Keratinocyte (primary cell): ENCODE measurements around the gene UNK. TPM values are rescaled to one million over a fixed set of nuclear protein-coding genes. Genes with fewer than 3 reads are reported as not detected.

Experiments
- DNase-seq: peaks from one replicate; pipeline ENCODE4 v3.0.0-alpha.2; 2011; ENCODE audit warnings: low read depth, missing footprints, low spot score
- FAIRE-seq: peaks from 2 replicates; lab custom pipeline; 2011; peaks lifted over from hg19 to GRCh38; lab: Jason Lieb, UNC
- H2AFZ ChIP-seq: 2 replicates; pipeline ENCODE4 v1.6.0; 2012; ENCODE audit warnings: low read length, control low read depth, inconsistent platforms; ENCODE audit not compliant: control insufficient read depth
- H3K27ac ChIP-seq: 2 replicates; pipeline ENCODE4 v1.5.1; 2011; ENCODE audit warnings: low read length; ENCODE audit not compliant: control insufficient read depth, insufficient read depth
- H3K27me3 ChIP-seq: 3 replicates; pipeline ENCODE4 v1.6.0; 2011; ENCODE audit warnings: low read length; ENCODE audit not compliant: control insufficient read depth, insufficient read depth; ENCODE audit errors: extremely low read depth
- H3K36me3 ChIP-seq, 2 experiments: 2 replicates in 1 of 2; 3 replicates in 1 of 2; pipeline ENCODE4 v1.5.1; 2011; ENCODE audit warnings: low read length in 2 of 2, mild to moderate bottlenecking in 1 of 2; ENCODE audit not compliant: control insufficient read depth in 2 of 2, insufficient read depth in 2 of 2; ENCODE audit errors: extremely low read depth in 1 of 2
- H3K4me1 ChIP-seq: 3 replicates; pipeline ENCODE4 v1.5.1; 2011; ENCODE audit warnings: low read length; ENCODE audit not compliant: control insufficient read depth, insufficient read depth; ENCODE audit errors: extremely low read depth
- H3K4me2 ChIP-seq: 3 replicates; pipeline ENCODE4 v1.6.0; 2011; ENCODE audit warnings: low read depth, low read length; ENCODE audit not compliant: control insufficient read depth, insufficient read depth; ENCODE audit errors: extremely low read depth
- H3K4me3 ChIP-seq, 3 experiments: fragments of 200-600 bp in 1 of 3; sonication (generic) in 1 of 3; 2 replicates in 2 of 3; 3 replicates in 1 of 3; pipeline ENCODE4 v1.5.1; 2011 to 2016; ENCODE audit warnings: low read length in 3 of 3, mild to moderate bottlenecking in 3 of 3, control low read depth in 2 of 3, inconsistent platforms in 1 of 3, low read depth in 1 of 3, mixed read lengths in 1 of 3, mixed run types in 1 of 3, moderate library complexity in 1 of 3; ENCODE audit not compliant: control insufficient read depth in 2 of 3, insufficient read depth in 2 of 3; ENCODE audit errors: extremely low read depth in 1 of 3
- H3K79me2 ChIP-seq: 2 replicates; pipeline ENCODE4 v1.6.0; 2012; ENCODE audit warnings: low read length; ENCODE audit not compliant: control insufficient read depth, insufficient read depth
- H3K9ac ChIP-seq: 3 replicates; pipeline ENCODE4 v1.6.0; 2011; ENCODE audit warnings: low read length; ENCODE audit not compliant: control insufficient read depth, insufficient read depth; ENCODE audit errors: extremely low read depth
- H3K9me1 ChIP-seq: 3 replicates; pipeline ENCODE4 v1.6.0; 2011; ENCODE audit warnings: low read length; ENCODE audit not compliant: control insufficient read depth, insufficient read depth; ENCODE audit errors: extremely low read depth
- H3K9me3 ChIP-seq: 2 replicates; pipeline ENCODE4 v1.5.1; 2012; ENCODE audit warnings: low read depth, low read length; ENCODE audit not compliant: control insufficient read depth
- H4K20me1 ChIP-seq: 3 replicates; pipeline ENCODE4 v1.6.0; 2011; ENCODE audit warnings: low read length; ENCODE audit not compliant: control insufficient read depth, insufficient read depth; ENCODE audit errors: extremely low read depth
- EZH2 ChIP-seq: IDR thresholded peaks from one replicate; pipeline ENCODE4 v1.6.1; 2012; ENCODE audit warnings: inconsistent platforms, mild to moderate bottlenecking, low read length, moderate library complexity
- dilution Hi-C: fragments of 300-500 bp; cut with MboI; formaldehyde crosslinking; loops from one replicate; pipeline ENCODE4 v1.7.0; 2020; ENCODE audit warnings: low sequenced_read_pairs; ENCODE audit not compliant: extremely low pct_ligation_motif_present
- polyA plus RNA-seq, 5 experiments: library from polyadenylated mRNA; depleted of rRNA in 3 of 5; stranded (reverse) in 3 of 5; stranded (forward) in 1 of 5; unstranded in 1 of 5; fragments of >200 nt; gene quantifications; 1 replicate in 1 of 5; 2 replicates in 3 of 5; 3 replicates in 1 of 5; pipeline versions ENCODE4 v1.2.1 to v1.2.3, GENCODE V29; 2011 to 2012; ENCODE audit warnings: missing spikeins in 2 of 5, low read depth in 1 of 5, low replicate concordance in 1 of 5
- TF ChIP-seq, protein P1 (sequence below), 3 experiments: IDR thresholded peaks in 1 of 3; conservative IDR thresholded peaks in 1 of 3; optimal IDR thresholded peaks in 1 of 3; 2 replicates in 2 of 3; 3 replicates in 1 of 3; pipeline versions ENCODE3 to v1.5.1; 2011; ENCODE audit warnings: low read length in 3 of 3, mild to moderate bottlenecking in 3 of 3, moderate library complexity in 2 of 3, control low read depth in 1 of 3, inconsistent platforms in 1 of 3; ENCODE audit not compliant: insufficient read depth in 2 of 3; ENCODE audit errors: extremely low read depth in 1 of 3

Gene UNK
- polyA plus RNA-seq, 1 donor (not counting 4 experiments of a cell fraction or from before 2014, with no cell fraction given): 13.0 TPM

DNA sequence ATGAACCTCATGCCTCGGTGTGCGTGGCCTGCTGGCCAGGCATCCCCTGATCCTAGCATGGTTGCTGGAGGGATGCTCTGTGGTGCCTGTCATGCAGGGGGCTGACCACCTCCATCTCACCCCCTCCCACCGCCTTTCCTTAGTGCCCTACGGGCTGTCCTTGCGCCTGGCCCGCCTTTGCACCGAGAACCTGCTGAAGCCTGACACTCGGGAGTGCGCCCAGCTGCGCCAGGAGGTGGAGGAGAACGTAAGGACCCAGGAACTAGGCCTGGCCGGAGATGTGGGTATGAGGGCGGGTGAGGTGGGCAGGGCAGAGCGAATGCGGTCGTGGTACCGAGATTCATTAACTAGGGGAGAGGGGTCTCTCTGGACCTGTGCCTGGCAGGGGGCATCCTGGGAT, 44.4 kb upstream of the UNK start:
- Histone ChIP-seq H3K9ac (no peak overlapping the region), H3K9me3 (no peaks in the 10 kb centered on the region), H3K4me3 (no peak overlapping the region), H3K4me2 (no peak overlapping the region), H4K20me1 (peaks cover 79% of the 10 kb centered on the region), H3K27ac (no peak overlapping the region), H3K4me1 (no peaks in the 10 kb centered on the region), H3K79me2 (peaks cover 67% of the 10 kb centered on the region), H3K9me1 (no peaks in the 10 kb centered on the region), H2AFZ (no peak overlapping the region), H3K27me3 (no peaks in the 10 kb centered on the region), H3K36me3 (peaks cover 66 to 82% of the 10 kb centered on the region in 2 experiments)
- no peak for FAIRE-seq
- TF ChIP-seq, protein P1, sequence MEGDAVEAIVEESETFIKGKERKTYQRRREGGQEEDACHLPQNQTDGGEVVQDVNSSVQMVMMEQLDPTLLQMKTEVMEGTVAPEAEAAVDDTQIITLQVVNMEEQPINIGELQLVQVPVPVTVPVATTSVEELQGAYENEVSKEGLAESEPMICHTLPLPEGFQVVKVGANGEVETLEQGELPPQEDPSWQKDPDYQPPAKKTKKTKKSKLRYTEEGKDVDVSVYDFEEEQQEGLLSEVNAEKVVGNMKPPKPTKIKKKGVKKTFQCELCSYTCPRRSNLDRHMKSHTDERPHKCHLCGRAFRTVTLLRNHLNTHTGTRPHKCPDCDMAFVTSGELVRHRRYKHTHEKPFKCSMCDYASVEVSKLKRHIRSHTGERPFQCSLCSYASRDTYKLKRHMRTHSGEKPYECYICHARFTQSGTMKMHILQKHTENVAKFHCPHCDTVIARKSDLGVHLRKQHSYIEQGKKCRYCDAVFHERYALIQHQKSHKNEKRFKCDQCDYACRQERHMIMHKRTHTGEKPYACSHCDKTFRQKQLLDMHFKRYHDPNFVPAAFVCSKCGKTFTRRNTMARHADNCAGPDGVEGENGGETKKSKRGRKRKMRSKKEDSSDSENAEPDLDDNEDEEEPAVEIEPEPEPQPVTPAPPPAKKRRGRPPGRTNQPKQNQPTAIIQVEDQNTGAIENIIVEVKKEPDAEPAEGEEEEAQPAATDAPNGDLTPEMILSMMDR (optimal IDR thresholded peaks at IDR 0.05 in 1 of 3, IDR thresholded peaks at IDR 0.05 in 1 of 3, conservative IDR thresholded peaks at IDR 0.05 in 1 of 3; ENCODE audit: extremely low read depth in 1 of 3, insufficient read depth in 2 of 3, low read length in 3 of 3): no peak
- no peak for TF ChIP-seq EZH2
- dilution Hi-C loops: no loop called here
- no peak for DNase-seq

DNA sequence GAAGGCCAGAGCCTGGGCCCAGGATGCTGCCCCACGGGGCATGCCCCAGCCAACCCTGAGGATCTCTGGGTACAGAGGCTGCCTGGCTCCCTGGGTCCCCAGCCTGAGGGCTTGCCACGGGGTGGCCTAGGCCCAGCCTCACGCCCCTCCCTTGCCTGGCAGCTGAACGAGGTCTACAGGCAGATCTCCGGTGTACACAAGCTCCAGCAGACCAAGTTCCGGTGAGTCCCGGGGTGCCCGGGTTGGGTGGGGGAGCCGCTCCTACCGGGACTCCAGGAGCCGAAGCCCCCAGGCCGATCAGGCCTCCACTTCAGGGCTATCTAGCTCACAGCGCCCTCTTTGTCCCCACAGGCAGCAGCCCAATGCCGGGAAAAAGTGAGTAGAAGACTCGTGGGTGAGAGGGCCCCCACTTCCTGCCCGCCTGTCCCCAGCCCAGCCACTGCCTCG, 44.0 kb upstream of the UNK start:
- Histone ChIP-seq H3K27ac (no peak overlapping the region), H3K79me2 (peaks cover 65% of the 10 kb centered on the region), H3K4me2 (no peak overlapping the region), H3K4me1 (no peaks in the 10 kb centered on the region), H3K27me3 (no peaks in the 10 kb centered on the region), H3K9me3 (no peaks in the 10 kb centered on the region), H4K20me1 (peaks cover 78% of the 10 kb centered on the region), H3K9me1 (no peaks in the 10 kb centered on the region), H3K4me3 (no peak overlapping the region), H2AFZ (no peak overlapping the region), H3K36me3 (peaks cover 66 to 84% of the 10 kb centered on the region in 2 experiments), H3K9ac (no peak overlapping the region)
- TF ChIP-seq, protein P1 (optimal IDR thresholded peaks at IDR 0.05 in 1 of 3, IDR thresholded peaks at IDR 0.05 in 1 of 3, conservative IDR thresholded peaks at IDR 0.05 in 1 of 3; ENCODE audit: extremely low read depth in 1 of 3, insufficient read depth in 2 of 3, low read length in 3 of 3): no peak
- TF ChIP-seq EZH2: no peak
- DNase-seq (no peak), FAIRE-seq (no peak)
- dilution Hi-C loops: no loop called here
